ENCODE data around the gene LPCAT4.
"Not testable (repeated sequence)": the region's sequence is repeated elsewhere in the genome, so short reads cannot be mapped to it uniquely, and the experiment has no call there.

LPCAT4 gene

DNA sequence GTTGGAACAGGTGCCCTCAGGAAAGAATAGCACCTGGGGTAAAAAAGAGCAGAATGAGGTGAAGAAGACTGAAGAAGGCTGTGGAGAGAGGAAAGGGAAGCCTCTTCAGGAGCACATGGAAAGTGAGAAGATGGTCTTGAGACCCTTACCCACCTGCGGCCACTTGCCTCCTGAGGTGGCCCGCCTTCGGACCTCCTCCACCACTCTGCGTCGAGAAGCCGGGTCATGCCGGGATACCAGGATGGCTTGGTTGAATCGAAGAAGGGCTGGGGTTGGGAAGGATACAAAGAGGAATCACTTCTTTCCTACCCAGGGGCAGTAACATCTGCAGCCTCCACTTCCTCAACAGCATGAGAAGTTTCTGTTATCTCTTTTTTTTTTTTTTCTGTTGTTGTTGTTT lies 3.0 kb downstream of the LPCAT4 start:
- DNase-seq (ENCODE audit: low read depth in 3 of 3, low spot score in 1 of 3) = no peak

GRCh38 chr15:34362047-34362773 lies 4.8 kb downstream of the LPCAT4 start:
- no peak for DNase-seq (ENCODE audit: low read depth in 3 of 3, low spot score in 1 of 3)

DNA sequence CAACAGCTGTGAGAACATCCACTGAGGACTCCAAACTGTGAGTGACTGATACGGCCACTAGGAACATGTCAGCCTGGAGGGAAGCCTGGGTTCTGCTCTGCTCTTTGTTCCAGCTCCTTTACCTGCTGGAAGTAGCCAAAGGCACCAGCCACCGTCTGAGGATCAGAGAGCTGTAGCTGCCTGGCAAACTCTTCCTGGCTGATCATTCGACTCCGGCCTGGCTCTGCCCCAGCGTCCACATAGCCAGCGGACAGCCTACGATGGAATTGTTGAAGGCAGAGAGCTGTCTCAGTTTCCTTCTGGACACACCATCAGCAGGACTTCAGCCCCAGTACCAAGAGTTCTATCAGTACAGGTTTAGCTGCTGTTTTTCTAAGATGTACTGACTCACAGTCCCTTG lies 5.7 kb downstream of the LPCAT4 start:
- no peak for DNase-seq (ENCODE audit: low read depth in 3 of 3, low spot score in 1 of 3)

DNA sequence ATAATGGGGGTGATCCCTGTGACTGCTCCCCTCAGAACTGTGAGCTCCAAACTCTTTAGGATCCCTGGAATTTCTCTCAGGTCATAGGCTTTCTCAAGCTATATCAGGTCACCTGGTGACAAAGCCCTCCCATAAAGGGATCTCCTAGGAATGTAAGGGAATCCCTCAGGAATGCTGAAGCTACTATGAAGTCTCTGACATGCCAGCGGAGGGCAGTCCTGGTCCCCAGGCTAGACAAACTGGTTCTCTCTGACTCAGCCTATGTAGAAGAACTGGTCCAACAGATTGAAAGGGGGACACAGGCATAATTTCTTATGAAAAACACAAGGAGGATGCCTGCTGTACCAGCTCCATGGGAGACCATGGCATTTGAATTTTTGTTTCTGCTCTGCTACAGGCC lies 6.7 kb downstream of the LPCAT4 start:
- DNase-seq (ENCODE audit: low read depth in 3 of 3, low spot score in 1 of 3) = no peak

DNA sequence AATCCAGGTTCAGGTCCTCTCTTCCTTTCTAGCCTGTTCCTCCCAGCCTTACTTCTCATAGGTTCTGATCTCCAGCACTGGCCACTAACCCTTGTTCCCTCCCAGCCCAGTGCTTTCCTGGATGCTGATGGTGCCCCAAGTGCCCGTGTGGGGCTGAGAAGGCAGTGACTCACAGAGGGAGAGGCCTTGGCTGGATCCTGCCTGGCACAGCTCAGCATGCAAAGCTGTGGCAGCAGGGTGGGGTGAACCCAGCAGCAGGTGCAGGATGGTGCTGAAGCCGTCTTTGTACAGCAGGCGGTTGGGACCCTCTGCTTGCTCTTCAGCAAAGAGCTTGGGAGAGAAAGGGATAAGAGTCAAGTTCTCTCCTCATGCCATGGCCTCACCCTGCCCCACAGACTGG lies 7.6 kb downstream of the LPCAT4 start:
- DNase-seq (ENCODE audit: low read depth in 3 of 3, low spot score in 1 of 3) = no peak

- no peak for DNase-seq (ENCODE audit: low read depth in 3 of 3, low spot score in 1 of 3)
These were observed 8.0 kb downstream of the LPCAT4 start for GRCh38 chr15:34358948-34359347.

DNA sequence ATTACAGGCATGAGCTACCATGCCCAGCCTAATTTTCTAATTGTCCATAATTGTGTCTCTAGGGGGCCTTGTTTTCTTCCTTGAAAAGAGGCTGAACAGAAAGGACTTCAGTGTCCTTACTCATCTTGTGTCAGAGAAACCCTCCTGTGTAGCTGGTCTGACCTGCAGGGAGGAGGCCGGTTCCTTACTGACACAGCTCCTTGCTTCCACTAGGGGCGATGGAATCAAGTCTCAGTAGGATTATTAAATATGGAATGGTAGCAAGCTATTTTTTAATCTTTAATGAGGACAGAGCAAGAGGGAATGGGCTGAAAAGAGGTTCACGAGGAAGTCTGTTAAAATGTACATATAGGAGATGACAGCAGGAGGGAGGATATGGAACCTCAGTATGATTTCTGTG lies 8.6 kb downstream of the LPCAT4 start:
- DNase-seq (ENCODE audit: low read depth in 3 of 3, low spot score in 1 of 3) = no peak

- DNase-seq (ENCODE audit: low read depth in 3 of 3, low spot score in 1 of 3) = no peak
These were observed 9.3 kb downstream of the LPCAT4 start for GRCh38 chr15:34357653-34358052.

GRCh38 chr15:34355241-34355640 lies 11.8 kb downstream of the LPCAT4 start:
- DNase-seq (ENCODE audit: low read depth in 3 of 3, low spot score in 1 of 3) = no peak

DNA sequence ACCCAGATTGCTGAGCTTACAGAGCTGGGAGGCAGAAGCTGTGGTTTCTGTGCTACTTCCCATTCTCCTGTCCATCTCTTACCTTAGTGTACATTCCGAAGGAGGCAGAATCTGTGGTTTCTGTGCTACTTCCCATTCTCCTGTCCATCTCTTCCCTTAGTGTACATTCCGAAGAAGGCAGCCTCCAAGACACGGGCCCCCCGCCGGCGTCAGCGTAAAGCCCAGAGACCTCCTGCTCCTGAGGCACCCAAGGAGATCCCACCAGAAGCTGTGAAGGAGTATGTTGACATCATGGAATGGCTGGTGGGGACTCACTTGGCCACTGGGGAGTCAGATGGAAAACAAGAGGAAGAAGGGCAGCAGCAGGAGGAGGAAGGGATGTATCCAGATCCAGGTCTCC lies 12.7 kb downstream of the LPCAT4 start:
- no peak for DNase-seq (ENCODE audit: low read depth in 3 of 3, low spot score in 1 of 3)

GRCh38 chr15:34353627-34354026 lies 13.4 kb downstream of the LPCAT4 start:
- DNase-seq (ENCODE audit: low read depth in 3 of 3, low spot score in 1 of 3) = no peak

GRCh38 chr15:34352996-34353395 lies 14.0 kb downstream of the LPCAT4 start:
- not testable (repeated sequence) for DNase-seq (ENCODE audit: low read depth in 3 of 3, low spot score in 1 of 3)

- no peak for DNase-seq (ENCODE audit: low read depth in 3 of 3, low spot score in 1 of 3)
These were observed 17.2 kb downstream of the LPCAT4 start for GRCh38 chr15:34349769-34350168.

DNA sequence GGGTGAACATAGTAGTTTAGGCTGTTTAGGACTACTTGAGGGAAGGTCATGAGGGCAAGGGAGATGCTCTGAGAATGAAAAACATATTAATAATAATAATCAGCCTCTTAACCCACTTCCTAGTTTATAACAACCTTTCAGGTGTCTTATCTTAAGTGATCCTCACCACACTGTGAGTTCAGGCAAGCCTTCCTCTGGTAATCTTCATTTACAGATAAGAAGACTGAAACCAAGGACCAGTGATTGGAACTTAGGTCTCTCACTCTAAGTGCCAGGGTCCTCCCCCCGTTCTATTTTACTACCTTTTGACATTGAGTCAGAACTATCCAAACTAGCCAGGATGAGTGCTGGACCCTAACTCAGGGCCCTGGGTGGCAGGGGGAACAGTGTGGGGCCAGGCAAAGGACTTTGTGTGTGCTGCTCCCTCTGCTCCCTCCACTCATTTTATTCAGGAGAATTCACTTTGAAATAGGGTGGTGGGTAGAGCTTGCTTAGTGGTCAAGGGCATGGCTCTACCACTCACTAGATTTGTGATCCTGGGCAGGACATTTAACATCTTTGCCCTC lies 18.2 kb downstream of the LPCAT4 start:
- no peak for DNase-seq (ENCODE audit: low read depth in 3 of 3, low spot score in 1 of 3)

DNA sequence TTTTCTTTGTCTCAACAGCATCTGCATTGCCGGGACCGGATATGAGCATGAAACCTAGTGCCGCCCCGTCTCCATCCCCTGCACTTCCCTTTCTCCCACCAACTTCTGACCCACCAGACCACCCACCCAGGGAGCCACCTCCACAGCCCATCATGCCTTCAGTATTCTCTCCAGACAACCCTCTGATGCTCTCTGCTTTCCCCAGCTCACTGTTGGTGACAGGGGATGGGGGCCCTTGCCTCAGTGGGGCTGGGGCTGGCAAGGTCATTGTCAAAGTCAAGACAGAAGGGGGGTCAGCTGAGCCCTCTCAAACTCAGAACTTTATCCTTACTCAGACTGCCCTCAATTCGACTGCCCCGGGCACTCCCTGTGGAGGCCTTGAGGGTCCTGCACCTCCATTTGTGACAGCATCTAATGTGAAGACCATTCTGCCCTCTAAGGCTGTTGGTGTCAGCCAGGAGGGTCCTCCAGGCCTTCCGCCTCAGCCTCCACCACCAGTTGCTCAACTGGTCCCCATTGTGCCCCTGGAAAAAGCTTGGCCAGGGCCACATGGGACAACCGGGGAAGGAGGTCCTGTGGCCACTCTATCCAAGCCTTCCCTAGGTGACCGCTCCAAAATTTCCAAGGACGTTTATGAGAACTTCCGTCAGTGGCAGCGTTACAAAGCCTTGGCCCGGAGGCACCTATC lies 18.9 kb downstream of the LPCAT4 start:
- no peak for DNase-seq (ENCODE audit: low read depth in 3 of 3, low spot score in 1 of 3)

- peak; percentile 80 to 96 (median 83) for DNase-seq (ENCODE audit: low read depth in 3 of 3, low spot score in 1 of 3)
These were observed 24.0 kb downstream of the LPCAT4 start, which contains the start of the genes NOP10 and NUTM1 for GRCh38 chr15:34342737-34343575. Gene NOP10 (minus strand): TSS chr15:34343136. CDS start chr15:34343073, 63 bp downstream. Gene NUTM1 (plus strand): TSS chr15:34343315. CDS start chr15:34343697, 382 bp downstream.

- not testable (repeated sequence) for DNase-seq (ENCODE audit: low read depth in 3 of 3, low spot score in 1 of 3)
These were observed 24.7 kb downstream of the LPCAT4 start for GRCh38 chr15:34342213-34342736.

DNA sequence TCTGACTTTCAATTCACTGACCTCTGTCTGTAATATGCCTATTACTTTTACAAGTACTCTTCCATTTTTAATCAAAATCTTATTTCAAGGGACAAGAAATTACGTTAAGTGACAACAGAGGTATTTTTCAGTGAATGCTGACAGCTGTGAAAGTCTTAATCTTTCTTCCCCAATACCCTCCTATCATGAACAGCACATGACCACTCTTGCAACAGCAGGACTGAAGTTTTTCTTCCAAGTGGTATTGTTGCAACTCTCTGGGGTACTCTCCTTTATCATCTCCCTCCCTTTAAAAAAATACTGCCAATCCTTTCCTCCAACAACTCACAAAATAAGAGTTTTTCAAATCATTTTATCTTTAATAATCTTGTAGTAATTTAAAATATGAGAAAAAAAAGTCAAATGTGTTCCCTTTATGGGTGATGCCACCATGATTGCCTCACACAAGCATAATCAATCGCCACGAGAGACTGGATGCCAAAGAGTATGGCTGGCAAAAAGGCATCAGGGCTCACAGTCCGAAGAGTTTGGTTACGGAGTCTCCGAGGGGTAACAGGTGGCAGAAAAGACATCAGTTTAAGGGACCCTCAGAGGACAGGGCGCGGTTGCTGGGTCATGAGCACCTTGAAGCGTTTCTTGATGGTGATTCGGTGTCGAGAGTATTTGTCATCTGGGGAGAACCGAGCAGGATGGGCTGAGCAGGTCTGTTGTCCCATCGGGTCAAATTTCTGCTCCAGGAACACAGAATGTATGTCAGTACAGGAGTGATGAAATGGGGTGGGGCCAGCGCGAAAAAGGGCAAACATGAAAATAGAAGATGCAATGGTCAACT lies 25.4 kb downstream of the LPCAT4 start:
- no peak for DNase-seq (ENCODE audit: low read depth in 3 of 3, low spot score in 1 of 3)

DNA sequence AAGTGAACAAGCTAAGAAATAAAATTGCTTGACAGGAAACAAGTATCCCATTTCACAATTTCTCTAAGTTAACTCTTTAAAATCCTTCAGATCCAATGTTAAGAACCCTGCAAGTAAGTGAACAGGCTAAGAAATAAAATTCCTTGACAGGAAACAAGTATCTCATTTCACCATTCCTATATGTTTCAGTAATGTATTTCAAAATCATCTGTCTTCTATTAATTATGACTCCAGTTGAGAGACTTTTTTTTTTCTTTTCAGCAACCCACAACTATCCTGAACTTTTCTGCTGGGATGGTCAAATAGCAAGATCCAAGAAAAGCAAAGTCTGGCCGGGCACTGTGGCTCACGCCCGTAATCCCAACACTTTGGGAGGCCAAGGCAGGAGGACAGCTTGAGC lies 27.1 kb downstream of the LPCAT4 start:
- DNase-seq (ENCODE audit: low read depth in 3 of 3, low spot score in 1 of 3) = no peak

GRCh38 chr15:34338347-34338746 lies 28.6 kb downstream of the LPCAT4 start:
- DNase-seq (ENCODE audit: low read depth in 3 of 3, low spot score in 1 of 3) = no peak

Measured in stimulated activated CD4-positive, alpha-beta T cell treated with anti-CD3 and anti-CD28 coated beads, TNF-alpha, amount 100 ng/mL, for 1 hour (primary cell).